Rectal smooth muscle tissue (tissue), 1 donor: ENCODE measurements around the gene ATR.

Experiments used
- H3K27ac ChIP-seq: one replicate; pipeline ENCODE4 v1.7.0; 2013; ENCODE audit warnings: low read depth, low read length, inconsistent platforms
- H3K27me3 ChIP-seq: one replicate; pipeline ENCODE4 v1.7.0; 2013; ENCODE audit warnings: low read length; ENCODE audit not compliant: control insufficient read depth, insufficient read depth
- H3K36me3 ChIP-seq: one replicate; pipeline ENCODE4 v1.7.0; 2013; ENCODE audit warnings: low read length; ENCODE audit not compliant: control insufficient read depth, insufficient read depth
- H3K4me1 ChIP-seq: one replicate; pipeline ENCODE4 v1.7.0; 2013; ENCODE audit warnings: low read length; ENCODE audit not compliant: control insufficient read depth, insufficient read depth
- H3K4me3 ChIP-seq: one replicate; pipeline ENCODE4 v1.7.0; 2013; ENCODE audit warnings: low read length
- H3K9ac ChIP-seq: one replicate; pipeline ENCODE4 v1.7.0; 2013; ENCODE audit warnings: low read length

Gene ATR

DNA sequence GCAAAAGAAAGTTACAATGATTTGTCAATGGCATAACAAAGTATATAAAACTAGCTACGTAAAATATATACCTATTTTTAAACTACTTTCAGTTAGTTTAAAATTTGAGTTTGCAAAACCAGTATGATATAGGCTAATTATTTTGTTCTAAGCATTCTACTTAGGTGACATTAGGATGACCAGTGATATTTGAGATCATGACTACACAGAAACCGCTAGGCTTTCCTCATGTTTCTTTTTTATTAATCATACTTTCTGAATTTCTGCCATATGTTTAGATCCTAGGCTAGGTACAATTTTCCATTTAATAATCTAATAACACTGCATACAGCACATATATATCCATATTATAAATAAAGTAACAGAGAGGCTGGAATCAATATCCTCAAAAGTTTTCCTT is 78.3 kb downstream of the ATR start:
- no peak overlapping the region for H3K27ac ChIP-seq
- no peaks in the 10 kb centered on the region for H3K27me3 ChIP-seq
- peaks cover 2% of the 10 kb centered on the region for H3K36me3 ChIP-seq
- H3K9ac ChIP-seq = no peak overlapping the region
- no peaks in the 10 kb centered on the region for H3K4me1 ChIP-seq
- no peak overlapping the region for H3K4me3 ChIP-seq

GRCh38 chr3:142498397-142499180 is 79.9 kb downstream of the ATR start:
- Histone ChIP-seq H3K9ac (no peak overlapping the region), H3K4me1 (no peaks in the 10 kb centered on the region), H3K27me3 (no peaks in the 10 kb centered on the region), H3K4me3 (no peak overlapping the region), H3K36me3 (peaks cover 2% of the 10 kb centered on the region), H3K27ac (no peak overlapping the region)

- Histone ChIP-seq H3K27me3 (no peaks in the 10 kb centered on the region), H3K27ac (no peak overlapping the region), H3K36me3 (peaks cover 2% of the 10 kb centered on the region), H3K4me3 (no peak overlapping the region), H3K9ac (no peak overlapping the region), H3K4me1 (no peaks in the 10 kb centered on the region)
Measured at GRCh38 chr3:142497729-142498128, 80.8 kb downstream of the ATR start.

GRCh38 chr3:142495103-142495502 is 83.4 kb downstream of the ATR start:
- no peaks in the 10 kb centered on the region for H3K27me3 ChIP-seq
- no peaks in the 10 kb centered on the region for H3K4me1 ChIP-seq
- H3K4me3 ChIP-seq = no peak overlapping the region
- H3K36me3 ChIP-seq = peaks cover 7% of the 10 kb centered on the region
- no peak overlapping the region for H3K9ac ChIP-seq
- H3K27ac ChIP-seq = no peak overlapping the region

GRCh38 chr3:142492184-142492583 is 86.3 kb downstream of the ATR start:
- no peak overlapping the region for H3K4me3 ChIP-seq
- H3K36me3 ChIP-seq = peaks cover 13% of the 10 kb centered on the region
- no peaks in the 10 kb centered on the region for H3K4me1 ChIP-seq
- no peak overlapping the region for H3K27ac ChIP-seq
- no peaks in the 10 kb centered on the region for H3K27me3 ChIP-seq
- H3K9ac ChIP-seq = no peak overlapping the region

GRCh38 chr3:142489572-142490323 is 88.8 kb downstream of the ATR start:
- no peak overlapping the region for H3K4me3 ChIP-seq
- H3K4me1 ChIP-seq = no peaks in the 10 kb centered on the region
- no peak overlapping the region for H3K27ac ChIP-seq
- H3K27me3 ChIP-seq = no peaks in the 10 kb centered on the region
- H3K36me3 ChIP-seq = peaks cover 16% of the 10 kb centered on the region
- no peak overlapping the region for H3K9ac ChIP-seq

DNA sequence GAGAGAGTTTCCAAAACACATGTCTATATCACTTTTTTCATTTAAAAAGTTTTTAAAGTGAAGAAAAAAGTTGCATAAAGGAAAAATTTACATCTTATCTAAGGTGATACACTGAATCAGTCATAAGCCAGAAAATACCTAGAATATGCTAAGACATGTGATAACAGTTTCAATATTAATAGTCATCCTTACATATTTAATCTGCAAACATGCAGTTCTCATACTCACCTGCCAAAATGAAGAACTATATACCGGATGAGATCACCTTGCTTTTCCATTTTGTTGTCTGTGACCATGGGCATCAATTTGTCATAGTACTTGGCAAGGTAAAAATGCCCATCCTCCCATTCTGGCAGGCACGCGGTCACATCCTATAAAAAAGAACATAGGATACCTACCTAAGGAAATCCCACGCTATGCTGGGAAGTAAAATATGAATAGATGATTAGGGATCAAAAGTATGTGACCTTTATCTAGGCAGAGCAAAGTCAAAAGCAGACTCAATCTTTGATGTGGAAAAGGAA is 93.6 kb downstream of the ATR start:
- Histone ChIP-seq H3K4me1 (no peaks in the 10 kb centered on the region), H3K4me3 (no peak overlapping the region), H3K9ac (no peak overlapping the region), H3K27me3 (no peaks in the 10 kb centered on the region), H3K27ac (no peak overlapping the region), H3K36me3 (peaks cover 20% of the 10 kb centered on the region)

DNA sequence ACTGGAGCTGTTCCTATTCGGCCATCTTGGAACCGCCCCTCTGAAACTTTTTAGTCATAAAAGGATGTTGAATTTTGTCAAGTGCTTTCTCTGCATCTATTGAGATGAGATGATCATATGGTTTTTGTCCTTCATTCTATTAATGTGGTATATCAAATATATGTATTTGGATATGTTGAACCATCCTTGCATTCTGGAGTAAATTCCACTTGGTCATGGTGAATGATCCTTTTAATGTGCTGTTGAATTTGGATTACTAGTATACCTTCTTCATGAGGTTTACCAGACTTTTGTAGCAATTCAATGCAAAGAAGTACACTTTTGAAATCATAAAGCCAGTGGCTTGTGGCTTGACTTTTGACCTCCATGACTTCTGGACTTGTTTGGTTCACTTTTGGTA is 97.3 kb downstream of the ATR start:
- Histone ChIP-seq H3K36me3 (peaks cover 13% of the 10 kb centered on the region), H3K27ac (no peak overlapping the region), H3K4me3 (no peak overlapping the region), H3K27me3 (no peaks in the 10 kb centered on the region), H3K4me1 (no peaks in the 10 kb centered on the region), H3K9ac (no peak overlapping the region)

GRCh38 chr3:142470826-142471225 is 107.7 kb downstream of the ATR start:
- Histone ChIP-seq H3K36me3 (no peaks in the 10 kb centered on the region), H3K4me1 (no peaks in the 10 kb centered on the region), H3K4me3 (no peak overlapping the region), H3K27ac (no peak overlapping the region), H3K27me3 (no peaks in the 10 kb centered on the region), H3K9ac (no peak overlapping the region)

DNA sequence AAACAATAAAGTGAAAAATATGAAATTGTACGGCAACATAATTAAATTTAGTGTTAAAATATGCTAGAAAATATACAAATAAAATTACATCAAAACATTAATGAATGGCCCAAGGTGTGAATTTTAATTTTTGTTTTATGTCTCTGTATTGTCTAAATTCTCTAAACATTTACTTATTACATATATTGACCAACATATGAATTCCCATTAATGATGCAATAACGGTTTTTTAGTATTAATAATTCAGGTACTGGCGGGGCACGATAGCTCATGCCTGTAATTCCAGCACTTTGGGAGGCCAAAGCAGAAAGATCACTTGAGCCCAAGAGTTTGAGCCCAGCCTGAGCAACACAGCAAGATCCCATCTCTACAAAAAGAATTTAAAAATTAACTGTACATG is 110.1 kb downstream of the ATR start:
- Histone ChIP-seq H3K9ac (no peak overlapping the region), H3K4me3 (no peak overlapping the region), H3K27me3 (no peaks in the 10 kb centered on the region), H3K27ac (no peak overlapping the region), H3K36me3 (no peaks in the 10 kb centered on the region), H3K4me1 (no peaks in the 10 kb centered on the region)

GRCh38 chr3:142467768-142468167 is 110.8 kb downstream of the ATR start:
- H3K4me1 ChIP-seq = no peaks in the 10 kb centered on the region
- no peaks in the 10 kb centered on the region for H3K27me3 ChIP-seq
- H3K36me3 ChIP-seq = no peaks in the 10 kb centered on the region
- no peak overlapping the region for H3K4me3 ChIP-seq
- H3K9ac ChIP-seq = no peak overlapping the region
- no peak overlapping the region for H3K27ac ChIP-seq

- H3K4me1 ChIP-seq = no peaks in the 10 kb centered on the region
- no peak overlapping the region for H3K27ac ChIP-seq
- no peaks in the 10 kb centered on the region for H3K27me3 ChIP-seq
- no peak overlapping the region for H3K4me3 ChIP-seq
- H3K36me3 ChIP-seq = peaks cover 2% of the 10 kb centered on the region
- H3K9ac ChIP-seq = no peak overlapping the region
Measured at GRCh38 chr3:142460689-142461088, 117.8 kb downstream of the ATR start.
